HG02571 (cell line): ENCODE measurements around the gene MAN2A1.

Experiments
- ATAC-seq: cut with Tn5 transposase; IDR thresholded peaks from one replicate; pipeline ENCODE4 v1.9.1; 2021; ENCODE audit warnings: mild to moderate bottlenecking, moderate library complexity; ENCODE audit not compliant: unreplicated experiment

The MAN2A1 gene

GRCh38 chr5:109678447-109678846 is 11.3 kb upstream of the MAN2A1 start:
- ATAC-seq: no peak

GRCh38 chr5:109681763-109682162 is 8.0 kb upstream of the MAN2A1 start:
- ATAC-seq: no peak

- ATAC-seq: no peak
These were observed 7.3 kb upstream of the MAN2A1 start for GRCh38 chr5:109682383-109682782.

GRCh38 chr5:109685916-109686315 is 3.8 kb upstream of the MAN2A1 start:
- no peak for ATAC-seq

GRCh38 chr5:109688630-109688969 is 1.1 kb upstream of the MAN2A1 start:
- no peak for ATAC-seq

- ATAC-seq: peak; percentile 69
These were observed 572 bp upstream of the MAN2A1 start for GRCh38 chr5:109688970-109689739.

GRCh38 chr5:109690242-109690974 is 681 bp downstream of the MAN2A1 start:
- no peak for ATAC-seq

GRCh38 chr5:109690975-109691574 is 1.3 kb downstream of the MAN2A1 start:
- peak; percentile 24 for ATAC-seq

GRCh38 chr5:109691996-109692395 is 2.3 kb downstream of the MAN2A1 start:
- ATAC-seq: no peak

- no peak for ATAC-seq
These were observed 3.1 kb downstream of the MAN2A1 start for GRCh38 chr5:109692852-109693251.

GRCh38 chr5:109693535-109694400 is 4.0 kb downstream of the MAN2A1 start:
- no peak for ATAC-seq

GRCh38 chr5:109694451-109694891 is 4.7 kb downstream of the MAN2A1 start:
- ATAC-seq: no peak

GRCh38 chr5:109695005-109695926 is 5.5 kb downstream of the MAN2A1 start:
- peak; percentile 47 for ATAC-seq

- ATAC-seq: no peak
These were observed 7.6 kb downstream of the MAN2A1 start for GRCh38 chr5:109697339-109697738.

GRCh38 chr5:109700516-109701153 is 10.9 kb downstream of the MAN2A1 start:
- no peak for ATAC-seq

GRCh38 chr5:109701252-109701651 is 11.5 kb downstream of the MAN2A1 start:
- no peak for ATAC-seq

- no peak for ATAC-seq
These were observed 12.1 kb downstream of the MAN2A1 start for GRCh38 chr5:109701792-109702191.

GRCh38 chr5:109703166-109703565 is 13.4 kb downstream of the MAN2A1 start:
- no peak for ATAC-seq

GRCh38 chr5:109703829-109704228 is 14.1 kb downstream of the MAN2A1 start:
- ATAC-seq: no peak
